ENCODE data around the gene ANO8. TPM values are rescaled to one million over a fixed set of nuclear protein-coding genes. Genes with fewer than 3 reads are reported as not detected.

Gene ANO8
- total RNA-seq, 1 experiment from 2014 or later: 2.9 TPM

GRCh38 chr19:17337675-17338432 lies 3.2 kb upstream of the ANO8 start:
- peak in 1 of 2 experiments; percentile 45 for DNase-seq (ENCODE audit: low read depth in 1 of 2, low spot score in 2 of 2)
- H3K4me1 ChIP-seq (replicated peaks): peaks cover 27% of the 10 kb centered on the region
- peak overlapping the region; percentile 54 for H3K4me3 ChIP-seq
- H3K27me3 ChIP-seq (replicated peaks): no peaks in the 10 kb centered on the region
- H3K27ac ChIP-seq: no peak overlapping the region
- peaks cover 11% of the 10 kb centered on the region for H3K36me3 ChIP-seq
- H3K9me3 ChIP-seq (replicated peaks): no peaks in the 10 kb centered on the region

- peak within 1 kb of the TSS; percentile 54 for H3K27ac ChIP-seq
- peak; percentile 95 to 97 for DNase-seq (ENCODE audit: low read depth in 1 of 2, low spot score in 2 of 2)
- peaks cover 13% of the 10 kb centered on the region for H3K36me3 ChIP-seq
- H3K4me1 ChIP-seq (replicated peaks): peaks cover 27% of the 10 kb centered on the region
- no peaks in the 10 kb centered on the region for H3K9me3 ChIP-seq (replicated peaks)
- no peaks in the 10 kb centered on the region for H3K27me3 ChIP-seq (replicated peaks)
- H3K4me3 ChIP-seq: peak within 1 kb of the TSS; percentile 54
These were observed 2.4 kb upstream of the ANO8 start, which contains the start of gene GTPBP3 for GRCh38 chr19:17336872-17337674. Gene GTPBP3 (plus strand): TSS chr19:17337553. CDS start chr19:17337612, 59 bp downstream.

GRCh38 chr19:17335575-17335974 lies 920 bp upstream of the ANO8 start:
- no peak for DNase-seq (ENCODE audit: low read depth in 1 of 2, low spot score in 2 of 2)
- H3K4me3 ChIP-seq: no peak overlapping the region
- peaks cover 13% of the 10 kb centered on the region for H3K36me3 ChIP-seq
- H3K27me3 ChIP-seq (replicated peaks): no peaks in the 10 kb centered on the region
- H3K4me1 ChIP-seq (replicated peaks): peaks cover 27% of the 10 kb centered on the region
- no peak overlapping the region for H3K27ac ChIP-seq
- no peaks in the 10 kb centered on the region for H3K9me3 ChIP-seq (replicated peaks)

GRCh38 chr19:17333611-17334413 lies 843 bp downstream of the ANO8 start:
- DNase-seq (ENCODE audit: low read depth in 1 of 2, low spot score in 2 of 2): peak; percentile 57 to 69
- Histone ChIP-seq H3K27ac (no peak overlapping the region), H3K36me3 (peaks cover 13% of the 10 kb centered on the region), H3K9me3 (replicated peaks) (no peaks in the 10 kb centered on the region), H3K4me1 (replicated peaks) (peaks cover 27% of the 10 kb centered on the region), H3K4me3 (peak overlapping the region; percentile 56), H3K27me3 (replicated peaks) (no peaks in the 10 kb centered on the region)

- Histone ChIP-seq H3K4me3 (no peak overlapping the region), H3K27me3 (replicated peaks) (no peaks in the 10 kb centered on the region), H3K27ac (no peak overlapping the region), H3K9me3 (replicated peaks) (no peaks in the 10 kb centered on the region), H3K4me1 (replicated peaks) (peaks cover 23% of the 10 kb centered on the region), H3K36me3 (peaks cover 8% of the 10 kb centered on the region; the same call in 1 of the 2 replicates)
- DNase-seq (ENCODE audit: low read depth in 1 of 2, low spot score in 2 of 2): peak; percentile 39 to 59
These were observed 1.7 kb downstream of the ANO8 start for GRCh38 chr19:17332677-17333581.

- no peaks in the 10 kb centered on the region; the same call in 1 of the 2 replicates for H3K9me3 ChIP-seq (replicated peaks)
- no peak overlapping the region for H3K27ac ChIP-seq
- H3K4me3 ChIP-seq: no peak overlapping the region
- peaks cover 18% of the 10 kb centered on the region for H3K4me1 ChIP-seq (replicated peaks)
- DNase-seq (ENCODE audit: low read depth in 1 of 2, low spot score in 2 of 2): no peak
- no peaks in the 10 kb centered on the region for H3K27me3 ChIP-seq (replicated peaks)
- peaks cover 9% of the 10 kb centered on the region; the same call in 1 of the 2 replicates for H3K36me3 ChIP-seq
These were observed 2.3 kb downstream of the ANO8 start for GRCh38 chr19:17332360-17332676.

GRCh38 chr19:17331045-17331558 lies 3.6 kb downstream of the ANO8 start:
- no peak for DNase-seq (ENCODE audit: low read depth in 1 of 2, low spot score in 2 of 2)
- Histone ChIP-seq H3K4me1 (replicated peaks) (peaks cover 24% of the 10 kb centered on the region), H3K27ac (no peak overlapping the region), H3K9me3 (replicated peaks) (no peaks in the 10 kb centered on the region; the same call in 1 of the 2 replicates), H3K36me3 (peaks cover 11% of the 10 kb centered on the region; the same call in 1 of the 2 replicates), H3K27me3 (replicated peaks) (no peaks in the 10 kb centered on the region), H3K4me3 (no peak overlapping the region)

GRCh38 chr19:17330262-17331044 lies 4.2 kb downstream of the ANO8 start:
- Histone ChIP-seq H3K27ac (no peak overlapping the region), H3K36me3 (peaks cover 11% of the 10 kb centered on the region; the same call in 1 of the 2 replicates), H3K27me3 (replicated peaks) (no peaks in the 10 kb centered on the region), H3K4me3 (no peak overlapping the region), H3K4me1 (replicated peaks) (peaks cover 31% of the 10 kb centered on the region), H3K9me3 (replicated peaks) (no peaks in the 10 kb centered on the region; the same call in 1 of the 2 replicates)
- no peak for DNase-seq (ENCODE audit: low read depth in 1 of 2, low spot score in 2 of 2)

GRCh38 chr19:17329366-17330261 lies 5.0 kb downstream of the ANO8 start:
- no peaks in the 10 kb centered on the region for H3K27me3 ChIP-seq (replicated peaks)
- no peak overlapping the region for H3K27ac ChIP-seq
- H3K4me3 ChIP-seq: no peak overlapping the region
- no peaks in the 10 kb centered on the region; the same call in 1 of the 2 replicates for H3K9me3 ChIP-seq (replicated peaks)
- DNase-seq (ENCODE audit: low read depth in 1 of 2, low spot score in 2 of 2): no peak
- H3K4me1 ChIP-seq (replicated peaks): peaks cover 29% of the 10 kb centered on the region
- H3K36me3 ChIP-seq: peaks cover 17% of the 10 kb centered on the region

GRCh38 chr19:17328517-17329365 lies 5.9 kb downstream of the ANO8 start:
- Histone ChIP-seq H3K27ac (no peak overlapping the region), H3K9me3 (replicated peaks) (no peaks in the 10 kb centered on the region; the same call in 1 of the 2 replicates), H3K36me3 (peaks cover 17% of the 10 kb centered on the region), H3K4me3 (no peak overlapping the region), H3K4me1 (replicated peaks) (peaks cover 21% of the 10 kb centered on the region), H3K27me3 (replicated peaks) (no peaks in the 10 kb centered on the region)
- DNase-seq (ENCODE audit: low read depth in 1 of 2, low spot score in 2 of 2): no peak

All from SJSA1 (cell line).